OCI-LY7 (cell line): Measurements from ENCODE around the gene ARL15. TPM values are rescaled to one million over a fixed set of nuclear protein-coding genes. Genes with fewer than 3 reads are reported as not detected.
A peak's percentile ranks its signal among the peaks of the same experiment; 100 is the strongest.

Experiments
- BruUV-seq: library from RNA; stranded (reverse); fragments of 400-500 nt; replicated peaks from 2 replicates; lab custom pipeline; 2021; lab: Mats Ljungman, UMichigan
- CTCF ChIA-PET: fragments of 300-600 bp; sonication (Branson Sonifier 250); formaldehyde crosslinking; loops from one replicate; lab custom pipeline; 2022; ENCODE audit warnings: antibody characterized with exemption; ENCODE audit not compliant: unreplicated experiment; lab: Charles Lee
- POLR2A ChIA-PET: fragments of 300-600 bp; sonication (Branson Sonifier 250); formaldehyde crosslinking; loops from one replicate; lab custom pipeline; 2022; ENCODE audit warnings: antibody characterized with exemption; lab: Charles Lee
- DNase-seq: peaks from one replicate; pipeline ENCODE4 v3.0.0-alpha.2; 2015; ENCODE audit warnings: low spot score
- H2AFZ ChIP-seq: fragments of 200-600 bp; sonication (generic), shearing (Covaris generic); 2 replicates; pipeline ENCODE4 v1.6.1; 2014; ENCODE audit warnings: mild to moderate bottlenecking, antibody characterized with exemption, low read length, moderate library complexity
- H3K27ac ChIP-seq: fragments of 200-600 bp; sonication (generic); 2 replicates; pipeline ENCODE4 v1.5.1; 2014; ENCODE audit warnings: mixed run types, low read depth, mild to moderate bottlenecking, moderate library complexity, low read length, inconsistent platforms; ENCODE audit not compliant: poor library complexity, severe bottlenecking
- H3K36me3 ChIP-seq: fragments of 200-600 bp; sonication (generic); 2 replicates; pipeline ENCODE4 v1.6.1; 2014; ENCODE audit warnings: mild to moderate bottlenecking, antibody characterized with exemption, low read length, moderate library complexity, mixed read lengths; ENCODE audit not compliant: insufficient read depth
- H3K4me1 ChIP-seq: fragments of 200-600 bp; sonication (generic); 2 replicates; pipeline ENCODE4 v1.5.1; 2014; ENCODE audit warnings: mild to moderate bottlenecking, low read length; ENCODE audit not compliant: insufficient read depth, poor library complexity, severe bottlenecking
- H3K4me2 ChIP-seq: fragments of 200-600 bp; sonication (generic); 2 replicates; pipeline ENCODE4 v1.6.1; 2014; ENCODE audit warnings: mild to moderate bottlenecking, low read length
- H3K4me3 ChIP-seq: fragments of 200-600 bp; sonication (generic); 2 replicates; pipeline ENCODE4 v1.5.1; 2014; ENCODE audit warnings: mild to moderate bottlenecking, low read depth, low read length; ENCODE audit not compliant: poor library complexity, severe bottlenecking
- H3K79me2 ChIP-seq: fragments of 200-600 bp; sonication (generic); 2 replicates; pipeline ENCODE4 v1.6.1; 2016; ENCODE audit warnings: low read depth, mild to moderate bottlenecking, low read length, moderate library complexity, mixed read lengths; ENCODE audit not compliant: insufficient read depth
- H3K9me2 ChIP-seq: fragments of 200-600 bp; sonication (generic); 2 replicates; pipeline ENCODE4 v1.6.1; 2016; ENCODE audit warnings: mild to moderate bottlenecking, low read length, mixed read lengths; ENCODE audit not compliant: insufficient read depth
- H3K9me3 ChIP-seq: fragments of 200-600 bp; sonication (generic); 2 replicates; pipeline ENCODE4 v1.6.1; 2014; ENCODE audit warnings: mild to moderate bottlenecking, mixed run types, low read length, mixed read lengths
- H4K20me1 ChIP-seq: fragments of 200-600 bp; sonication (generic); 2 replicates; pipeline ENCODE4 v1.6.1; 2014; ENCODE audit warnings: mild to moderate bottlenecking, antibody characterized with exemption, low read length, moderate library complexity, mixed read lengths; ENCODE audit not compliant: insufficient read depth
- EZH2phosphoT487 ChIP-seq: fragments of 200-600 bp; sonication (generic); IDR thresholded peaks from 2 replicates; pipeline ENCODE4 v1.6.1; 2018; ENCODE audit warnings: low read depth, borderline replicate concordance, mild to moderate bottlenecking, mixed run types, antibody characterized with exemption, low read length, moderate library complexity, mixed read lengths
- intact Hi-C: fragments of 100-400 bp; cut with micrococcal nuclease; formaldehyde crosslinking; loops from one replicate; pipeline ENCODE4 v1.10.0; 2022; ENCODE audit not compliant: unreplicated experiment
- total RNA-seq, 2 experiments: library from RNA; depleted of rRNA in 1 of 2; stranded (reverse); fragments of >200 nt in 1 of 2; shearing (Covaris generic) in 1 of 2; gene quantifications; 2 replicates each; pipeline ENCODE4 v1.2.3, GENCODE V29; 2014 to 2022
- TF ChIP-seq, protein P1 (sequence below): fragments of 200-600 bp; sonication (generic); conservative IDR thresholded peaks from 2 replicates; pipeline ENCODE4 v1.5.1; 2014; ENCODE audit warnings: mild to moderate bottlenecking, antibody characterized with exemption, low read length, moderate library complexity, mixed read lengths

The ARL15 gene
- total RNA-seq, 2 experiments from 2014 or later, result 18.8 to 24.4 TPM

DNA sequence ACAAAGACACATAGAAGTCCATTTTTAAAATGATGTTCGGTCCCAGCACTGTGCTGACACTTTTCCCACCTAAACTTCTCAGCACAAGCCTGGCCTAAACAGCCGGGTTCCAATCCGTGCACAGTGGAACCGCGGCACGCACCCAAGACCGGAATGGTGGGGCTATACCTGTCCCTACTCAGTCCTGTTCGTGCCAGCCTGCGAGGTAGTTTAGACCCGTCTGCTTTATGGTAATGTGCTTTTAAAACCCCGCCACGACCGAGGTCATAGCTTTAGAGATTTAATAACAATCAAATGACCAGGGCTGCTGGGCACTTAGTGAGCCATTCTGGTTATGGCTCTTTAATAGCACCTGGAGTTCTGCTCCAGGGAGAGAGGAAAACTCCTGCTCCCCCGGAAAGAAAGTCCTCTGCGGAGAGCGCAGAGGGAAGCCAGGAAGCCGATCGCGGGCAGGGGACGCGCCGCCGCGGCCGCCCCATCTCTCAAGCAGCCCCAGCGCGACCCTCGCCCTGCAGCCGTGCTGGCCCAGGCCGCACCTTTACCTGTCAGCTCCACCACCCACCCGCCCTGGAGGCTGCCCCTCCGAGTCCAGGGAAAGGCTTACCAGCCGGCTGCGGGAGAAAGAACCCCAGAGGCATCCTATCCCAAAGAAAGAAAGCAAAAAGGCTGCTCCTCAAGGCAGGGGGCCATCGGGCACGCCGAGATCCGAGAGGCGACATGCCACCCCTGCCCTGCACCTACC lies 511 bp downstream of the ARL15 start:
- TF ChIP-seq, protein P1, sequence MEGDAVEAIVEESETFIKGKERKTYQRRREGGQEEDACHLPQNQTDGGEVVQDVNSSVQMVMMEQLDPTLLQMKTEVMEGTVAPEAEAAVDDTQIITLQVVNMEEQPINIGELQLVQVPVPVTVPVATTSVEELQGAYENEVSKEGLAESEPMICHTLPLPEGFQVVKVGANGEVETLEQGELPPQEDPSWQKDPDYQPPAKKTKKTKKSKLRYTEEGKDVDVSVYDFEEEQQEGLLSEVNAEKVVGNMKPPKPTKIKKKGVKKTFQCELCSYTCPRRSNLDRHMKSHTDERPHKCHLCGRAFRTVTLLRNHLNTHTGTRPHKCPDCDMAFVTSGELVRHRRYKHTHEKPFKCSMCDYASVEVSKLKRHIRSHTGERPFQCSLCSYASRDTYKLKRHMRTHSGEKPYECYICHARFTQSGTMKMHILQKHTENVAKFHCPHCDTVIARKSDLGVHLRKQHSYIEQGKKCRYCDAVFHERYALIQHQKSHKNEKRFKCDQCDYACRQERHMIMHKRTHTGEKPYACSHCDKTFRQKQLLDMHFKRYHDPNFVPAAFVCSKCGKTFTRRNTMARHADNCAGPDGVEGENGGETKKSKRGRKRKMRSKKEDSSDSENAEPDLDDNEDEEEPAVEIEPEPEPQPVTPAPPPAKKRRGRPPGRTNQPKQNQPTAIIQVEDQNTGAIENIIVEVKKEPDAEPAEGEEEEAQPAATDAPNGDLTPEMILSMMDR, result no peak
- TF ChIP-seq EZH2phosphoT487, result no peak
- H3K36me3 ChIP-seq, result no peaks in the 10 kb centered on the region
- H3K4me2 ChIP-seq, result peak overlapping the region; percentile 93
- peaks cover 15% of the 10 kb centered on the region for H4K20me1 ChIP-seq
- peak; percentile 31 for DNase-seq
- H3K9me3 ChIP-seq, result no peaks in the 10 kb centered on the region
- no TSS peak for BruUV-seq
- ChIA-PET POLR2A (interaction anchor here (0.6 to 3.0 kb wide), 12 partner anchors 8 to 130 kb away, joined by 3 to 19 read pairs (median 4); no protein-coding TSS in a partner anchor), CTCF (no interaction called here)
- peak overlapping the region; percentile 84 for H2AFZ ChIP-seq
- peak overlapping the region; percentile 14 for H3K27ac ChIP-seq
- intact Hi-C loops, result loop anchor here (2.0 to 5.0 kb wide), 3 partner anchors 67 to 177 kb away; no protein-coding TSS in a partner anchor
- peak overlapping the region; percentile 81 for H3K4me3 ChIP-seq
- peaks cover 20% of the 10 kb centered on the region for H3K4me1 ChIP-seq
- no peaks in the 10 kb centered on the region for H3K79me2 ChIP-seq
- no peaks in the 10 kb centered on the region for H3K9me2 ChIP-seq

DNA sequence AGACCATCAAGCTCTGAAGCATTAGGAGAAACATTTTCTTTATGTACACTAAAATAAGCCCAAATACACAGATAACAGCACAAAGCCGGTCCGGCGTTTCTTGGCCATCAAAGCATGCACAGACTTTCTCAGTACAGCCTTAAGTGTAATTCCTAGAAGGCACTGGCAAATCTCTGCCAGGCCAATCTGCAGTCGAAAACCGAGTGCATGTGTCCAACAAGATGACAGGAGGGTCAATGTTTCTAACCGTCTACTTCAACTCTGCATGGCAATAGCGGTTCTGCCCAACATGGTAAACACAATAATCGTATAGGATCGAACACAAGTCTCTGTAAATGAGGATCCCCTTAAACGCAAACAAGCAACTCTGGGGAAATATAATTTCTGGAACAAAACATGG lies 1.1 kb downstream of the ARL15 start:
- H2AFZ ChIP-seq, result peak overlapping the region; percentile 84; the same call in 1 of the 2 replicates
- no peak for TF ChIP-seq EZH2phosphoT487
- TF ChIP-seq, protein P1, result no peak
- peak overlapping the region; percentile 93 for H3K4me2 ChIP-seq
- no peak overlapping the region for H3K27ac ChIP-seq
- H3K9me3 ChIP-seq, result no peaks in the 10 kb centered on the region
- intact Hi-C loops, result no loop called here
- ChIA-PET CTCF (no interaction called here), POLR2A (interaction anchor here (1.0 to 3.0 kb wide), 4 partner anchors 9 to 15 kb away, joined by 3 to 19 read pairs (median 8); no protein-coding TSS in a partner anchor)
- no peaks in the 10 kb centered on the region for H3K9me2 ChIP-seq
- no peaks in the 10 kb centered on the region for H3K36me3 ChIP-seq
- peaks cover 20% of the 10 kb centered on the region for H3K4me1 ChIP-seq
- peak overlapping the region; percentile 81 for H3K4me3 ChIP-seq
- no TSS peak for BruUV-seq
- H3K79me2 ChIP-seq, result no peaks in the 10 kb centered on the region
- H4K20me1 ChIP-seq, result peaks cover 15% of the 10 kb centered on the region
- DNase-seq, result peak; percentile 7

GRCh38 chr5:54307583-54307982 lies 2.8 kb downstream of the ARL15 start:
- H3K79me2 ChIP-seq, result no peaks in the 10 kb centered on the region
- no TSS peak for BruUV-seq
- POLR2A ChIA-PET, result interaction anchor here (1.7 kb wide), 1 partner anchor 8 kb away, joined by 4 read pairs; no protein-coding TSS in a partner anchor

More at GRCh38 chr5:54307583-54307982, 2.8 kb downstream of the ARL15 start:
- no peak for DNase-seq
- H3K4me2 ChIP-seq, result no peak overlapping the region
- H3K4me1 ChIP-seq, result peaks cover 20% of the 10 kb centered on the region
- intact Hi-C loops, result no loop called here
- TF ChIP-seq, protein P1, result no peak
- TF ChIP-seq EZH2phosphoT487, result no peak
- H3K9me3 ChIP-seq, result no peaks in the 10 kb centered on the region
- CTCF ChIA-PET, result no interaction called here
- H4K20me1 ChIP-seq, result peaks cover 15% of the 10 kb centered on the region
- H3K9me2 ChIP-seq, result no peaks in the 10 kb centered on the region
- no peak overlapping the region for H3K4me3 ChIP-seq
- no peaks in the 10 kb centered on the region for H3K36me3 ChIP-seq
- H3K27ac ChIP-seq, result no peak overlapping the region
- no peak overlapping the region for H2AFZ ChIP-seq
